Endothelial cell of umbilical vein (primary cell): ENCODE measurements around the gene DUSP15.

Experiments used
- GATA2 ChIP-seq: IDR thresholded peaks from 2 replicates; pipeline ENCODE4 v1.7.0; 2011; ENCODE audit warnings: low read depth, mild to moderate bottlenecking, moderate library complexity, mixed read lengths, low read length; ENCODE audit not compliant: insufficient read length, insufficient read depth
- POLR2AphosphoS5 ChIP-seq: IDR thresholded peaks from 2 replicates; pipeline ENCODE4 v1.6.1; 2012; ENCODE audit warnings: low read depth, mild to moderate bottlenecking, control low read depth, low read length, moderate library complexity; ENCODE audit not compliant: insufficient read depth
- TF ChIP-seq, protein P1 (sequence below), 2 donors: IDR thresholded peaks; 1 replicate in 1 of 2; 2 replicates in 1 of 2; pipeline ENCODE4 v1.5.1; 2011; ENCODE audit warnings: low read length in 2 of 2, mild to moderate bottlenecking in 2 of 2, moderate library complexity in 2 of 2, control low read depth in 1 of 2, inconsistent platforms in 1 of 2, low read depth in 1 of 2; ENCODE audit not compliant: insufficient read depth in 1 of 2; ENCODE audit errors: extremely low read depth in 1 of 2

GRCh38 chr20:31856516-31856915 lies 13.8 kb downstream of the DUSP15 start:
- TF ChIP-seq, protein P1, sequence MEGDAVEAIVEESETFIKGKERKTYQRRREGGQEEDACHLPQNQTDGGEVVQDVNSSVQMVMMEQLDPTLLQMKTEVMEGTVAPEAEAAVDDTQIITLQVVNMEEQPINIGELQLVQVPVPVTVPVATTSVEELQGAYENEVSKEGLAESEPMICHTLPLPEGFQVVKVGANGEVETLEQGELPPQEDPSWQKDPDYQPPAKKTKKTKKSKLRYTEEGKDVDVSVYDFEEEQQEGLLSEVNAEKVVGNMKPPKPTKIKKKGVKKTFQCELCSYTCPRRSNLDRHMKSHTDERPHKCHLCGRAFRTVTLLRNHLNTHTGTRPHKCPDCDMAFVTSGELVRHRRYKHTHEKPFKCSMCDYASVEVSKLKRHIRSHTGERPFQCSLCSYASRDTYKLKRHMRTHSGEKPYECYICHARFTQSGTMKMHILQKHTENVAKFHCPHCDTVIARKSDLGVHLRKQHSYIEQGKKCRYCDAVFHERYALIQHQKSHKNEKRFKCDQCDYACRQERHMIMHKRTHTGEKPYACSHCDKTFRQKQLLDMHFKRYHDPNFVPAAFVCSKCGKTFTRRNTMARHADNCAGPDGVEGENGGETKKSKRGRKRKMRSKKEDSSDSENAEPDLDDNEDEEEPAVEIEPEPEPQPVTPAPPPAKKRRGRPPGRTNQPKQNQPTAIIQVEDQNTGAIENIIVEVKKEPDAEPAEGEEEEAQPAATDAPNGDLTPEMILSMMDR (IDR thresholded peaks at IDR 0.05; ENCODE audit: extremely low read depth in 1 of 2, insufficient read depth in 1 of 2, low read depth in 1 of 2, low read length in 2 of 2), result no peak
- TF ChIP-seq GATA2 (no peak), POLR2AphosphoS5 (no peak)
